ENCODE measurements around the gene LRRC26. TPM values are rescaled to one million over a fixed set of nuclear protein-coding genes. Genes with fewer than 3 reads are reported as not detected.
A peak's percentile ranks its signal among the peaks of the same experiment; 100 is the strongest.

The LRRC26 gene
- total RNA-seq, 1 experiment from 2014 or later: 0.52 TPM

DNA sequence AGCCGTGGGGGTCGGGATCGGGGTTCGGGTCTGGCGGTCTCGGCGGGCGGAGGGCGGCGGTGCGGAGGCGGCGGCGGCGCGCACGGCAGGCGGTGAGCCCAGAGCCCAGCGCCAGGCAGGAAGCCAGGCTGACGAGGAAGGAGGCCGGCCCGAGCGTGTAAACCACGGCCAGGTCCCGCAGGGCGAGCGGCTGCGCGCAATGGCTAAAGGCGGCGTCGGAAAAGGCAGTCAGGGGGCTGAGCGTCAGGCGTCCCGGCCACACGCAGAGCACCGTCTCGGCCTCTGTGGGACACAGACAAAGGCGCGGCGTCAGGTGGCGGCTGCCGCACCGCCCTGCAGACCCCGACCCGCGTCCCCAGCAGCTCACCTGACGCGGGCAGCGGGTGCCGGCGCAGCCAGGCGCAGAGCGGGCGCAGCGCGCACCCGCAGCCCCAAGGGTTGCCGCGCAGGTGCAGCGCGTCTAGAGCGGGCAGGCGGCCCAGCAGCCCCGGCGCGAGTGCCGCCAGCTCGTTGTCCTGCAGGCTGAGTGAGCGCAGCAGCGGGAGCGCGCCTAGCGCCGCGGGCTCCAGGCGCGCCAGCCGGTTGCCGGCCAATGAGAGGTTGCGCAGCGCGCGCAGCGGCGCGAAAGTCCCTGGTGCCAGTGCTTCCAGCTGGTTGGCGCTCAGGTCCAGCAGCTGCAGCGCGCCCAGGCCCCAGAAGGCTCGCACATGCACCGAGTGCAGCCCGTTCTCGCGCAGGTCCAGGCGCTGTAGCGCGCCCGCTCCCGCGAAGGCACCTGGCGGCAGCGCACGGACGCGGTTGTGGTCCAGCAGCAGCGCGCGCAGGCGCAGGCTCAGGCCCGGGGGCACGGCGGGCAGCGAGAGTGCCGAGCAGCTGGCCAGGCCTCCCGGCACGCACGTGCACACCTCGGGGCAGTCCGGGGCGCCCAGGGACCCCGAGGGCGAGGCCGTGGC is 671 bp downstream of the LRRC26 start:
- Mint-ChIP-seq H3K27ac (ENCODE audit: unreplicated experiment) (no peak overlapping the region), H3K36me3 (ENCODE audit: insufficient read depth, unreplicated experiment) (peaks cover 16% of the 10 kb centered on the region), H3K27me3 (ENCODE audit: unreplicated experiment) (peaks cover 41% of the 10 kb centered on the region), H3K4me3 (ENCODE audit: low read depth, unreplicated experiment) (peak overlapping the region; percentile 63), H3K9me3 (ENCODE audit: low read depth, unreplicated experiment) (no peaks in the 10 kb centered on the region), H3K4me1 (ENCODE audit: low read depth, unreplicated experiment) (no peaks in the 10 kb centered on the region)
- no TSS peak for BruUV-seq (replicated peaks)
- TF ChIP-seq, protein P1, sequence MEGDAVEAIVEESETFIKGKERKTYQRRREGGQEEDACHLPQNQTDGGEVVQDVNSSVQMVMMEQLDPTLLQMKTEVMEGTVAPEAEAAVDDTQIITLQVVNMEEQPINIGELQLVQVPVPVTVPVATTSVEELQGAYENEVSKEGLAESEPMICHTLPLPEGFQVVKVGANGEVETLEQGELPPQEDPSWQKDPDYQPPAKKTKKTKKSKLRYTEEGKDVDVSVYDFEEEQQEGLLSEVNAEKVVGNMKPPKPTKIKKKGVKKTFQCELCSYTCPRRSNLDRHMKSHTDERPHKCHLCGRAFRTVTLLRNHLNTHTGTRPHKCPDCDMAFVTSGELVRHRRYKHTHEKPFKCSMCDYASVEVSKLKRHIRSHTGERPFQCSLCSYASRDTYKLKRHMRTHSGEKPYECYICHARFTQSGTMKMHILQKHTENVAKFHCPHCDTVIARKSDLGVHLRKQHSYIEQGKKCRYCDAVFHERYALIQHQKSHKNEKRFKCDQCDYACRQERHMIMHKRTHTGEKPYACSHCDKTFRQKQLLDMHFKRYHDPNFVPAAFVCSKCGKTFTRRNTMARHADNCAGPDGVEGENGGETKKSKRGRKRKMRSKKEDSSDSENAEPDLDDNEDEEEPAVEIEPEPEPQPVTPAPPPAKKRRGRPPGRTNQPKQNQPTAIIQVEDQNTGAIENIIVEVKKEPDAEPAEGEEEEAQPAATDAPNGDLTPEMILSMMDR (IDR thresholded peaks at IDR 0.05; ENCODE audit: unreplicated experiment): no peak
- CTCF ChIA-PET: interaction anchor here (1.1 kb wide), 1 partner anchor 40 kb away, joined by 4 read pairs; no protein-coding TSS in a partner anchor
- intact Hi-C loops (cut with micrococcal nuclease; ENCODE audit: unreplicated experiment): no loop called here
- DNase-seq: peak; percentile 57

DNA sequence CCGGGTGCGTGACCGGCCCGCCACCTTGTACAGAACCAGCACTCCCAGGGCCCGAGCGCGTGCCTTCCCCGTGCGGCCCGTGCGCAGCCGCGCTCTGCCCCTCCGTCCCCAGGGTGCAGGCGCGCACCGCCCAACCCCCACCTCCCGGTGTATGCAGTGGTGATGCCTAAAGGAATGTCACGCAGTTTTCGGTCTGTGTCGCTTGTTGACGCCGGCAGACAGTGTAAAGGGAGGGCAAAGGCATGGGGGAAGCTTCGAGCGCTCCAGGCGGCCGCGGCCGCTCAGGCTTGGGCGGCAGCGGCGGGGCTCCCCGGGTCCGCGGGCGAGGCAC is 1.3 kb downstream of the LRRC26 start:
- no TSS peak for BruUV-seq (replicated peaks)
- Mint-ChIP-seq H3K9me3 (ENCODE audit: low read depth, unreplicated experiment) (no peaks in the 10 kb centered on the region), H3K27me3 (ENCODE audit: unreplicated experiment) (peaks cover 43% of the 10 kb centered on the region), H3K27ac (ENCODE audit: unreplicated experiment) (no peak overlapping the region), H3K4me1 (ENCODE audit: low read depth, unreplicated experiment) (no peaks in the 10 kb centered on the region), H3K36me3 (ENCODE audit: insufficient read depth, unreplicated experiment) (peaks cover 16% of the 10 kb centered on the region), H3K4me3 (ENCODE audit: low read depth, unreplicated experiment) (peak overlapping the region; percentile 63)
- TF ChIP-seq, protein P1 (IDR thresholded peaks at IDR 0.05; ENCODE audit: unreplicated experiment): no peak
- CTCF ChIA-PET: no interaction called here
- no peak for DNase-seq
- intact Hi-C loops (cut with micrococcal nuclease; ENCODE audit: unreplicated experiment): no loop called here

DNA sequence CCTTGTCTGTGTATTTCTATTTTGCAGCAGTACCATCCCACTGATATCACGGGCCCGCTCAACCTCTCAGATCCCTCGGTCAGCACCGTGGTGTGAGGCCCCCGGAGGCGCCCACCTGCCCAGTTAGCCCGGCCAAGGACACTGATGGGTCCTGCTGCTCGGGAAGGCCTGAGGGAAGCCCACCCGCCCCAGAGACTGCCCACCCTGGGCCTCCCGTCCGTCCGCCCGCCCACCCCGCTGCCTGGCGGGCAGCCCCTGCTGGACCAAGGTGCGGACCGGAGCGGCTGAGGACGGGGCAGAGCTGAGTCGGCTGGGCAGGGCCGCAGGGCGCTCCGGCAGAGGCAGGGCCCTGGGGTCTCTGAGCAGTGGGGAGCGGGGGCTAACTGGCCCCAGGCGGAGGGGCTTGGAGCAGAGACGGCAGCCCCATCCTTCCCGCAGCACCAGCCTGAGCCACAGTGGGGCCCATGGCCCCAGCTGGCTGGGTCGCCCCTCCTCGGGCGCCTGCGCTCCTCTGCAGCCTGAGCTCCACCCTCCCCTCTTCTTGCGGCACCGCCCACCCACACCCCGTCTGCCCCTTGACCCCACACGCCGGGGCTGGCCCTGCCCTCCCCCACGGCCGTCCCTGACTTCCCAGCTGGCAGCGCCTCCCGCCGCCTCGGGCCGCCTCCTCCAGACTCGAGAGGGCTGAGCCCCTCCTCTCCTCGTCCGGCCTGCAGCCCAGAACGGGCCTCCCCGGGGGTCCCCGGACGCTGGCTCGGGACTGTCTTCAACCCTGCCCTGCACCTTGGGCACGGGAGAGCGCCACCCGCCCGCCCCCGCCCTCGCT is 1.9 kb downstream of the LRRC26 start:
- Mint-ChIP-seq H3K27me3 (ENCODE audit: unreplicated experiment) (peaks cover 43% of the 10 kb centered on the region), H3K36me3 (ENCODE audit: insufficient read depth, unreplicated experiment) (peaks cover 16% of the 10 kb centered on the region), H3K4me3 (ENCODE audit: low read depth, unreplicated experiment) (peak overlapping the region; percentile 63), H3K27ac (ENCODE audit: unreplicated experiment) (no peak overlapping the region), H3K4me1 (ENCODE audit: low read depth, unreplicated experiment) (no peaks in the 10 kb centered on the region), H3K9me3 (ENCODE audit: low read depth, unreplicated experiment) (no peaks in the 10 kb centered on the region)
- CTCF ChIA-PET: interaction anchor here (0.5 kb wide), 1 partner anchor 424 kb away, joined by 4 read pairs; no protein-coding TSS in a partner anchor
- TF ChIP-seq, protein P1 (IDR thresholded peaks at IDR 0.05; ENCODE audit: unreplicated experiment): no peak
- no TSS peak for BruUV-seq (replicated peaks)
- intact Hi-C loops (cut with micrococcal nuclease; ENCODE audit: unreplicated experiment): no loop called here
- no peak for DNase-seq

- no TSS peak for BruUV-seq (replicated peaks)
- Mint-ChIP-seq H3K27me3 (ENCODE audit: unreplicated experiment) (peaks cover 45% of the 10 kb centered on the region), H3K4me1 (ENCODE audit: low read depth, unreplicated experiment) (no peaks in the 10 kb centered on the region), H3K4me3 (ENCODE audit: low read depth, unreplicated experiment) (no peak overlapping the region), H3K27ac (ENCODE audit: unreplicated experiment) (no peak overlapping the region), H3K36me3 (ENCODE audit: insufficient read depth, unreplicated experiment) (peaks cover 16% of the 10 kb centered on the region), H3K9me3 (ENCODE audit: low read depth, unreplicated experiment) (no peaks in the 10 kb centered on the region)
- no peak for DNase-seq
- intact Hi-C loops (cut with micrococcal nuclease; ENCODE audit: unreplicated experiment): no loop called here
- TF ChIP-seq, protein P1 (IDR thresholded peaks at IDR 0.05; ENCODE audit: unreplicated experiment): no peak
- CTCF ChIA-PET: interaction anchor here (0.6 kb wide), 1 partner anchor 390 kb away, joined by 4 read pairs; no protein-coding TSS in a partner anchor
These were observed 2.5 kb downstream of the LRRC26 start for GRCh38 chr9:137167277-137167746.
